NT2/D1 (cell line): ENCODE data around the gene TMEM91.
"Not testable (repeated sequence)": the region's sequence is repeated elsewhere in the genome, so short reads cannot be mapped to it uniquely, and the experiment has no call there.

Experiments
- DNase-seq: peaks from one replicate; pipeline ENCODE4 v3.0.0-alpha.2; 2011; ENCODE audit warnings: low read depth, low spot score
- H3K27me3 ChIP-seq: 2 replicates; pipeline ENCODE4 v1.6.0; 2011; ENCODE audit warnings: mild to moderate bottlenecking; ENCODE audit not compliant: insufficient read length, insufficient read depth
- H3K36me3 ChIP-seq: 2 replicates; pipeline ENCODE4 v1.6.1; 2011; ENCODE audit warnings: mild to moderate bottlenecking, low read length, mixed read lengths; ENCODE audit not compliant: insufficient read depth, insufficient read length
- H3K4me1 ChIP-seq: 2 replicates; pipeline ENCODE4 v1.5.1; 2011; ENCODE audit not compliant: insufficient read depth, insufficient read length
- H3K4me3 ChIP-seq: 2 replicates; pipeline ENCODE4 v1.5.1; 2011; ENCODE audit warnings: low read depth; ENCODE audit not compliant: insufficient read length
- H3K9ac ChIP-seq: 2 replicates; pipeline ENCODE4 v1.6.0; 2011; ENCODE audit warnings: low read depth; ENCODE audit not compliant: insufficient read length
- H3K9me3 ChIP-seq: 2 replicates; pipeline ENCODE4 v1.5.1; 2011; ENCODE audit warnings: mild to moderate bottlenecking, low read length; ENCODE audit not compliant: insufficient read depth
- SUZ12 ChIP-seq: IDR thresholded peaks from 2 replicates; pipeline ENCODE4 v1.6.1; 2011; ENCODE audit not compliant: insufficient read length, insufficient read depth; ENCODE audit errors: extremely low read depth
- YY1 ChIP-seq: IDR thresholded peaks from 2 replicates; pipeline ENCODE4 v1.6.1; 2011; ENCODE audit not compliant: insufficient read length, insufficient read depth
- ZNF274 ChIP-seq: IDR thresholded peaks from 2 replicates; pipeline ENCODE4 v1.6.1; 2011; ENCODE audit warnings: mild to moderate bottlenecking, low read depth, low read length

The TMEM91 gene

DNA sequence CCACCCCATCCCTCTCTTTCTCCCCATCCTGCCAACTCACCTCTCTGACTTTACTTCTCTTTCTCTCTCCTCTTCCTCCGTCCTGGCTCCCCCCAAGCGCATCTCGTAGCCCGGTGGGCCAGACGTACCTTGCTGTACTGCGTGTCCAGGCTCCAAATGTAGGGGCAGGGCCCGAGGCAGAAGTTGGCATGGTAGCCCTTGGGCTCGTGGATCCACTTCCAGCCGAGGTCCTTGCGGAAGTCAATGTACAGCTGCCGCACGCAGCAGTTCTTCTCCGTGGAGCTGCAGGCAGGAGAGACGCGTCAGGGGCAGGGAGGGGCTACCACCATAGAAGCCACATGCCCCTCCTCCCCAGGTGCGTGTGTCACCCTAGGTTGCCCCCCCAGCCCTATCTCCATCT, 44.3 kb upstream of the TMEM91 start:
- TF ChIP-seq ZNF274 (no peak), YY1 (no peak), SUZ12 (no peak)
- Histone ChIP-seq H3K27me3 (no peaks in the 10 kb centered on the region), H3K9ac (no peak overlapping the region), H3K9me3 (no peaks in the 10 kb centered on the region), H3K4me1 (peaks cover 6% of the 10 kb centered on the region), H3K36me3 (peaks cover 38% of the 10 kb centered on the region), H3K4me3 (no peak overlapping the region)
- no peak for DNase-seq

DNA sequence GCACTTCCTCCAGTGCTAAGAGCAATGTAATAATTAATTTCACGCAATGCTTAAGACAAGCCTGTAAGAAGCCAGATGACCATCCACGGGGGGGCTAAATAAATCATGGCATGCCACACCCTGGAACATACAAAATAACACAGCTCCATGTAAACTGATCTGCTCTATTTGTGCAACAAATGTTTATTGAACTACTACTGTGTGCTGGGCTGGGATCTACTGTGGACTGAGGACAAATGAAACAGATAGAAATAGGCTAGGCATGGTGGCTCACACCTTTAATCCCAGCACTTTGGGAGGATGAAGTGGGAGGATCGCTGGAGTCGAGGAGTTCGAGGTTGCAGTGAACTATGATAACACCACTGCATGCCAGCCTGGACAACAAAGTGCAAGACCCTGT, 43.9 kb upstream of the TMEM91 start:
- Histone ChIP-seq H3K4me3 (no peak overlapping the region), H3K4me1 (peaks cover 3% of the 10 kb centered on the region), H3K9ac (no peak overlapping the region), H3K27me3 (no peaks in the 10 kb centered on the region), H3K36me3 (peaks cover 38% of the 10 kb centered on the region), H3K9me3 (no peaks in the 10 kb centered on the region)
- DNase-seq, result no peak
- TF ChIP-seq SUZ12 (no peak), ZNF274 (no peak), YY1 (no peak)

DNA sequence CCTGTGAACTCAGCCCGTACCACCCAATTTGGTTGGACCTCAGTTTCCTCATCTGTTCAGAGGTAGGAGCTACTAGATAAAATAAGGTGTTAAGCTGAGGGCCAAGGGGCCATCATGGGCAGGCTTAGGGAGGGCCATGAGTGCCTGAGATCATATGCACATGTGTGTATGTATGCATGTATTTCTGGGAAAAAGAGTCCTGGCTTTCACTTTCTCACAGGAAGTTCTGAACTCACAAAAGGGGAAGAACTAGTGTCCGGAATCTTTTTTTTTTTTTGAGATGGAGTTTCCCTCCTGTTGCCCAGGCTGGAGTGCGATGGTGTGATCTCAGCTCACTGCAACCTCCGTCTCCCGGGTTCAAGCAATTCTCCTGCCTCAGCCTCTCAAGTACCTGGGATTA, 41.5 kb upstream of the TMEM91 start:
- no peaks in the 10 kb centered on the region for H3K27me3 ChIP-seq
- no peak for DNase-seq
- TF ChIP-seq YY1 (no peak), ZNF274 (no peak), SUZ12 (no peak)
- peaks cover 28% of the 10 kb centered on the region for H3K36me3 ChIP-seq
- no peaks in the 10 kb centered on the region for H3K4me1 ChIP-seq
- H3K9me3 ChIP-seq, result no peaks in the 10 kb centered on the region
- H3K4me3 ChIP-seq, result no peak overlapping the region
- no peak overlapping the region for H3K9ac ChIP-seq

- Histone ChIP-seq H3K36me3 (peaks cover 28% of the 10 kb centered on the region), H3K9me3 (no peaks in the 10 kb centered on the region), H3K9ac (no peak overlapping the region), H3K4me1 (no peaks in the 10 kb centered on the region), H3K27me3 (no peaks in the 10 kb centered on the region), H3K4me3 (no peak overlapping the region)
- DNase-seq, result no peak
- TF ChIP-seq ZNF274, result no peak
- TF ChIP-seq SUZ12, result no peak
- no peak for TF ChIP-seq YY1
These were observed 40.9 kb upstream of the TMEM91 start for GRCh38 chr19:41335467-41335866.

GRCh38 chr19:41339936-41340335, 36.4 kb upstream of the TMEM91 start:
- Histone ChIP-seq H3K36me3 (peaks cover 37% of the 10 kb centered on the region), H3K9me3 (no peaks in the 10 kb centered on the region), H3K4me1 (no peaks in the 10 kb centered on the region), H3K4me3 (no peak overlapping the region), H3K27me3 (no peaks in the 10 kb centered on the region), H3K9ac (no peak overlapping the region)
- no peak for DNase-seq
- TF ChIP-seq YY1, result no peak
- no peak for TF ChIP-seq SUZ12
- TF ChIP-seq ZNF274, result no peak

DNA sequence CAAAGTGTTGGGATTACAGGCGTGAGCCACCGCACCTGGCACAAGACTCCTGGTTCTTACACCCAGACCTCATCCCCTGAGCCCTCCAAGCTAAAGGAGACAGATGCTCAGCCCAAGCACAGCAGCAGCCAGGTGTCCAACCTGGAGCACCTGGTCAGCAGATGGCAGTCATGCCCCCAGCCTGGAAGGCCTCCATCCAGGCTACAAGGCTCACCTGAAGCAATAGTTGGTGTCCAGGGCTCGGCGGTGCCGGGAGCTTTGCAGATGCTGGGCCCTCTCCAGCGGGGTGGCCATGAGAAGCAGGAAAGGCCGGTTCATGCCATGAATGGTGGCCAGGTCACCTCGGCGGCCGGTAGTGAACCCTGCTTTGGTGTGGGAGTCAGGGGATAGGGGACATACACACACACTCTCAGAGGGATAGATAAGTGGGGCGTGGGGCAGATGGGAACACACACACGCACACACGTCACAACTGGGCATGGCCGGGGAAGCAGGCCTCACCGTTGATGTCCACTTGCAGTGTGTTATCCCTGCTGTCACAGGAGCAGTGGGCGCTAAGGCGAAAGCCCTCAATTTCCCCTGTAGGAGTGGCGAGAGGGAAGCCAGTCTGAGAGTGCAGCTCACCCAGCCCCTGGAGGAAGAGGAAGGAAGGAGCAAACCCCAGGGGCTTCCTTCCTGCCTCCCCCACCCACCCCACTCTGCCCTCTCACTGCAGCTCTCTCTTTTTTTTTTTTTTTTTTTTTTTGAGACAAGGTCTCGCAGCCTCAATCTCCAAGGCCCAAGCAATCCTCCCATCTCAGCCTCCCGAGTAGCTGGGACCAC, 34.5 kb upstream of the TMEM91 start:
- Histone ChIP-seq H3K27me3 (no peaks in the 10 kb centered on the region), H3K36me3 (peaks cover 34% of the 10 kb centered on the region), H3K4me1 (no peaks in the 10 kb centered on the region), H3K9ac (no peak overlapping the region), H3K9me3 (no peaks in the 10 kb centered on the region), H3K4me3 (no peak overlapping the region)
- DNase-seq, result no peak
- TF ChIP-seq YY1, result no peak
- TF ChIP-seq SUZ12, result no peak
- TF ChIP-seq ZNF274, result no peak

- no peak for DNase-seq
- Histone ChIP-seq H3K9ac (no peak overlapping the region), H3K36me3 (peaks cover 39% of the 10 kb centered on the region)
These were observed 32.2 kb upstream of the TMEM91 start for GRCh38 chr19:41344162-41344561.

GRCh38 chr19:41346916-41347315, 29.4 kb upstream of the TMEM91 start:
- not testable (repeated sequence) for H3K9ac ChIP-seq, DNase-seq, H3K4me3 ChIP-seq, H3K9me3 ChIP-seq, H3K4me1 ChIP-seq
- H3K27me3 ChIP-seq, result peaks cover 15% of the 10 kb centered on the region
- H3K36me3 ChIP-seq, result peaks cover 28% of the 10 kb centered on the region

More at GRCh38 chr19:41344162-41344561, 32.2 kb upstream of the TMEM91 start:
- H3K4me3 ChIP-seq, result no peak overlapping the region
- no peaks in the 10 kb centered on the region for H3K4me1 ChIP-seq
- H3K27me3 ChIP-seq, result no peaks in the 10 kb centered on the region
- H3K9me3 ChIP-seq, result no peaks in the 10 kb centered on the region
- no peak for TF ChIP-seq SUZ12
- no peak for TF ChIP-seq ZNF274
- no peak for TF ChIP-seq YY1
